Measurements from ENCODE around the gene SEC62. TPM values are rescaled to one million over a fixed set of nuclear protein-coding genes. Genes with fewer than 3 reads are reported as not detected.

SEC62 gene
- total RNA-seq, 1 donor, result 63.8 TPM

GRCh38 chr3:169954142-169954756 lies 12.4 kb upstream of the SEC62 start:
- Histone ChIP-seq H3K27me3 (ENCODE audit: insufficient read depth, low read length) (no peaks in the 10 kb centered on the region), H3K9me3 (ENCODE audit: low read depth, low read length) (no peaks in the 10 kb centered on the region), H3K4me3 (ENCODE audit: low read length) (no peak overlapping the region), H3K4me1 (ENCODE audit: insufficient read depth, low read length) (peaks cover 40% of the 10 kb centered on the region)

- peaks cover 40% of the 10 kb centered on the region for H3K4me1 ChIP-seq (ENCODE audit: insufficient read depth, low read length)
- H3K9me3 ChIP-seq (ENCODE audit: low read depth, low read length), result no peaks in the 10 kb centered on the region
- H3K27me3 ChIP-seq (ENCODE audit: insufficient read depth, low read length), result no peaks in the 10 kb centered on the region
- no peak overlapping the region for H3K4me3 ChIP-seq (ENCODE audit: low read length)
Observed at GRCh38 chr3:169955406-169955805, 11.2 kb upstream of the SEC62 start.

GRCh38 chr3:169964176-169964575 lies 2.4 kb upstream of the SEC62 start:
- H3K9me3 ChIP-seq (ENCODE audit: low read depth, low read length), result no peaks in the 10 kb centered on the region
- H3K27me3 ChIP-seq (ENCODE audit: insufficient read depth, low read length), result no peaks in the 10 kb centered on the region
- peaks cover 15% of the 10 kb centered on the region for H3K4me1 ChIP-seq (ENCODE audit: insufficient read depth, low read length)
- H3K4me3 ChIP-seq (ENCODE audit: low read length), result no peak overlapping the region

GRCh38 chr3:169965562-169966427 lies 812 bp upstream of the SEC62 start:
- H3K4me3 ChIP-seq (ENCODE audit: low read length), result peak overlapping the region; percentile 73
- no peaks in the 10 kb centered on the region for H3K9me3 ChIP-seq (ENCODE audit: low read depth, low read length)
- H3K4me1 ChIP-seq (ENCODE audit: insufficient read depth, low read length), result peaks cover 24% of the 10 kb centered on the region
- H3K27me3 ChIP-seq (ENCODE audit: insufficient read depth, low read length), result no peaks in the 10 kb centered on the region

- Histone ChIP-seq H3K4me3 (ENCODE audit: low read length) (peak overlapping the region; percentile 73), H3K9me3 (ENCODE audit: low read depth, low read length) (no peaks in the 10 kb centered on the region), H3K4me1 (ENCODE audit: insufficient read depth, low read length) (peaks cover 32% of the 10 kb centered on the region), H3K27me3 (ENCODE audit: insufficient read depth, low read length) (no peaks in the 10 kb centered on the region)
Observed at GRCh38 chr3:169966951-169967915, 626 bp downstream of the SEC62 start.

GRCh38 chr3:169968224-169968885 lies 1.7 kb downstream of the SEC62 start:
- no peaks in the 10 kb centered on the region for H3K27me3 ChIP-seq (ENCODE audit: insufficient read depth, low read length)
- H3K4me1 ChIP-seq (ENCODE audit: insufficient read depth, low read length), result peaks cover 37% of the 10 kb centered on the region
- H3K9me3 ChIP-seq (ENCODE audit: low read depth, low read length), result no peaks in the 10 kb centered on the region
- no peak overlapping the region for H3K4me3 ChIP-seq (ENCODE audit: low read length)

- peaks cover 37% of the 10 kb centered on the region for H3K4me1 ChIP-seq (ENCODE audit: insufficient read depth, low read length)
- H3K9me3 ChIP-seq (ENCODE audit: low read depth, low read length), result no peaks in the 10 kb centered on the region
Observed at GRCh38 chr3:169969174-169970095, 2.8 kb downstream of the SEC62 start.

GRCh38 chr3:169970847-169971246 lies 4.2 kb downstream of the SEC62 start:
- H3K27me3 ChIP-seq (ENCODE audit: insufficient read depth, low read length), result no peaks in the 10 kb centered on the region
- H3K4me1 ChIP-seq (ENCODE audit: insufficient read depth, low read length), result peaks cover 33% of the 10 kb centered on the region
- H3K9me3 ChIP-seq (ENCODE audit: low read depth, low read length), result no peaks in the 10 kb centered on the region
- no peak overlapping the region for H3K4me3 ChIP-seq (ENCODE audit: low read length)

More at GRCh38 chr3:169969174-169970095, 2.8 kb downstream of the SEC62 start:
- no peaks in the 10 kb centered on the region for H3K27me3 ChIP-seq (ENCODE audit: insufficient read depth, low read length)
- no peak overlapping the region for H3K4me3 ChIP-seq (ENCODE audit: low read length)

- no peaks in the 10 kb centered on the region for H3K27me3 ChIP-seq (ENCODE audit: insufficient read depth, low read length)
- peaks cover 31% of the 10 kb centered on the region for H3K4me1 ChIP-seq (ENCODE audit: insufficient read depth, low read length)
- no peak overlapping the region for H3K4me3 ChIP-seq (ENCODE audit: low read length)
- no peaks in the 10 kb centered on the region for H3K9me3 ChIP-seq (ENCODE audit: low read depth, low read length)
Observed at GRCh38 chr3:169971522-169971921, 4.9 kb downstream of the SEC62 start.

- no peaks in the 10 kb centered on the region for H3K9me3 ChIP-seq (ENCODE audit: low read depth, low read length)
- peaks cover 11% of the 10 kb centered on the region for H3K4me1 ChIP-seq (ENCODE audit: insufficient read depth, low read length)
- no peak overlapping the region for H3K4me3 ChIP-seq (ENCODE audit: low read length)
- no peaks in the 10 kb centered on the region for H3K27me3 ChIP-seq (ENCODE audit: insufficient read depth, low read length)
Observed at GRCh38 chr3:169980055-169980454, 13.4 kb downstream of the SEC62 start.

- Histone ChIP-seq H3K9me3 (ENCODE audit: low read depth, low read length) (no peaks in the 10 kb centered on the region), H3K4me3 (ENCODE audit: low read length) (no peak overlapping the region), H3K4me1 (ENCODE audit: insufficient read depth, low read length) (peaks cover 7% of the 10 kb centered on the region), H3K27me3 (ENCODE audit: insufficient read depth, low read length) (no peaks in the 10 kb centered on the region)
Observed at GRCh38 chr3:169984292-169984691, 17.7 kb downstream of the SEC62 start.

- peaks cover 5% of the 10 kb centered on the region for H3K4me1 ChIP-seq (ENCODE audit: insufficient read depth, low read length)
- H3K27me3 ChIP-seq (ENCODE audit: insufficient read depth, low read length), result no peaks in the 10 kb centered on the region
- H3K9me3 ChIP-seq (ENCODE audit: low read depth, low read length), result no peaks in the 10 kb centered on the region
- H3K4me3 ChIP-seq (ENCODE audit: low read length), result no peak overlapping the region
Observed at GRCh38 chr3:169990431-169990830, 23.8 kb downstream of the SEC62 start.

GRCh38 chr3:169992156-169992555 lies 25.5 kb downstream of the SEC62 start:
- Histone ChIP-seq H3K27me3 (ENCODE audit: insufficient read depth, low read length) (no peaks in the 10 kb centered on the region), H3K4me3 (ENCODE audit: low read length) (no peak overlapping the region), H3K9me3 (ENCODE audit: low read depth, low read length) (no peaks in the 10 kb centered on the region), H3K4me1 (ENCODE audit: insufficient read depth, low read length) (peaks cover 5% of the 10 kb centered on the region)
